Erythroblast (primary cell): ENCODE results near the gene GUK1.

Experiments used
- GATA1 ChIP-seq: IDR thresholded peaks from 2 replicates; pipeline ENCODE4 v1.6.1; 2011; ENCODE audit warnings: low read depth, mild to moderate bottlenecking, control low read depth, low read length, moderate library complexity
- POLR2A ChIP-seq: IDR thresholded peaks from 2 replicates; pipeline ENCODE4 v1.6.1; 2011; ENCODE audit warnings: mild to moderate bottlenecking, low read length

DNA sequence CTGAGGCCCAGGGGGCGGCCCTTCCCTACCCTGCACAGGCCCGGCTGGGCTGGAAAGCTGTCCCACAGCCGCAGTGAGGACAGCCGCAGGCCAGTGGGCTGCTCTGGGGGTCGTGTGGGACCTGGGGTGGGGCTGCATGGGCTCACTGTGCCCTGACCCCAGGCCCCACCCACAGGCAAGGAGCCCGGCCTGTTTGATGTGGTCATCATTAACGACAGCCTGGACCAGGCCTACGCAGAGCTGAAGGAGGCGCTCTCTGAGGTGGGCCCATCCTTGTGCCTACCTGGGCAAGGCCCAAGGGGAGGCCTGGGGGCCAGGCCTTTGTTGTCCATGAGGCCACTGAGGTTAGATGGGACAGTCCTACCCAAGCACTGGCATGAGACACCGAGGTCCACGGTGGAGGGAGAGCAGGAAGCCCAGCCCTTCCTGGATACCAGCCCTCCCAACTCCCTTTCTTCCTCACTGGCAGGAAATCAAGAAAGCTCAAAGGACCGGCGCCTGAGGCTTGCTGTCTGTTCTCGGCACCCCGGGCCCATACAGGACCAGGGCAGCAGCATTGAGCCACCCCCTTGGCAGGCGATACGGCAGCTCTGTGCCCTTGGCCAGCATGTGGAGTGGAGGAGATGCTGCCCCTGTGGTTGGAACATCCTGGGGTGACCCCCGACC lies 8.2 kb downstream of the GUK1 start:
- TF ChIP-seq POLR2A (no peak), GATA1 (no peak)
